Lower leg skin (tissue), 4 donors: ENCODE measurements around the gene PRG3. TPM values are rescaled to one million over a fixed set of nuclear protein-coding genes. Genes with fewer than 3 reads are reported as not detected.

Experiments
- DNase-seq, 2 donors: peaks; one replicate each; pipeline ENCODE4 v3.0.0-alpha.2; 2019; ENCODE audit warnings: low spot score in 2 of 2
- H3K4me3 ChIP-seq: fragments of 200-600 bp; sonication (generic); 2 replicates; pipeline ENCODE4 v1.5.1; 2017; ENCODE audit warnings: mild to moderate bottlenecking, low read depth; ENCODE audit not compliant: poor library complexity, severe bottlenecking
- CTCF ChIP-seq, 3 donors: fragments of 450-650 bp; IDR thresholded peaks; one replicate each; pipeline ENCODE4 v1.5.1; 2016; ENCODE audit warnings: antibody characterized with exemption in 3 of 3, mild to moderate bottlenecking in 3 of 3, moderate library complexity in 2 of 3
- POLR2A ChIP-seq, 2 donors: fragments of 450-650 bp; IDR thresholded peaks; one replicate each; pipeline ENCODE4 v1.6.1; 2016 to 2017; ENCODE audit warnings: antibody characterized with exemption in 2 of 2, mild to moderate bottlenecking in 1 of 2, moderate library complexity in 1 of 2
- WGBS, 2 donors: methylation state at CpG; one replicate each; pipeline ENCODE4 v1.1.5; 2018; 5-methylcytosine and 5-hydroxymethylcytosine counted together
- intact Hi-C: fragments of 100-400 bp; cut with DNase I; formaldehyde crosslinking; loops from one replicate; pipeline ENCODE4 v1.15.0; 2023; ENCODE audit warnings: low total_unique reads
- total RNA-seq, 4 donors: library from RNA; depleted of rRNA; stranded (reverse); fragments of >200 nt; gene quantifications; one replicate each; pipeline ENCODE4 v1.1.0, GENCODE V29; 2016

PRG3 gene
- total RNA-seq, 4 donors from 2014 or later, result not detected

GRCh38 chr11:57395905-57396623 is 15.1 kb upstream of the PRG3 start:
- WGBS, 2 donors, result 85 to 91% methylated on average over 11 of the region's 11 CpGs
- TF ChIP-seq CTCF (IDR thresholded peaks at IDR 0.05), result no peak
- TF ChIP-seq POLR2A (IDR thresholded peaks at IDR 0.05), result no peak
- H3K4me3 ChIP-seq, result no peak overlapping the region
- intact Hi-C loops, result loop anchor here (2.0 kb wide), 1 partner anchor 25 kb away; no protein-coding TSS in a partner anchor
- DNase-seq, result no peak

GRCh38 chr11:57394203-57394965 is 13.4 kb upstream of the PRG3 start:
- TF ChIP-seq POLR2A (IDR thresholded peaks at IDR 0.05), result no peak
- no peak for TF ChIP-seq CTCF (IDR thresholded peaks at IDR 0.05)
- intact Hi-C loops, result loop anchor here (2.0 kb wide), 1 partner anchor 26 kb away; no protein-coding TSS in a partner anchor
- no peak for DNase-seq
- no peak overlapping the region for H3K4me3 ChIP-seq
- 88 to 90% methylated on average over 4 of the region's 4 CpGs for WGBS, 2 donors

GRCh38 chr11:57392763-57393105 is 11.8 kb upstream of the PRG3 start:
- no peak for DNase-seq
- TF ChIP-seq POLR2A (IDR thresholded peaks at IDR 0.05) (no peak), CTCF (IDR thresholded peaks at IDR 0.05) (no peak)
- intact Hi-C loops, result no loop called here
- H3K4me3 ChIP-seq, result no peak overlapping the region
- WGBS, 2 donors, result 92 to 93% methylated on average over 4 of the region's 4 CpGs

GRCh38 chr11:57392066-57392762 is 11.3 kb upstream of the PRG3 start:
- TF ChIP-seq CTCF (IDR thresholded peaks at IDR 0.05), result no peak
- no peak for TF ChIP-seq POLR2A (IDR thresholded peaks at IDR 0.05)
- H3K4me3 ChIP-seq, result no peak overlapping the region
- no peak for DNase-seq
- intact Hi-C loops, result no loop called here
- 88 to 91% methylated on average over 8 of the region's 8 CpGs for WGBS, 2 donors

- TF ChIP-seq POLR2A (IDR thresholded peaks at IDR 0.05), result no peak
- TF ChIP-seq CTCF (IDR thresholded peaks at IDR 0.05), result no peak
- no peak overlapping the region for H3K4me3 ChIP-seq
- 89 to 91% methylated on average over 2 of the region's 2 CpGs for WGBS, 2 donors
- DNase-seq, result no peak
- intact Hi-C loops, result no loop called here
Observed at GRCh38 chr11:57391539-57391938, 10.6 kb upstream of the PRG3 start.
